ENCODE data around the gene HABP4. TPM values are rescaled to one million over a fixed set of nuclear protein-coding genes. Genes with fewer than 3 reads are reported as not detected.

HABP4 gene
- polyA plus RNA-seq, 10 donors, result 9.1 to 15.1 (median 11.4) TPM

DNA sequence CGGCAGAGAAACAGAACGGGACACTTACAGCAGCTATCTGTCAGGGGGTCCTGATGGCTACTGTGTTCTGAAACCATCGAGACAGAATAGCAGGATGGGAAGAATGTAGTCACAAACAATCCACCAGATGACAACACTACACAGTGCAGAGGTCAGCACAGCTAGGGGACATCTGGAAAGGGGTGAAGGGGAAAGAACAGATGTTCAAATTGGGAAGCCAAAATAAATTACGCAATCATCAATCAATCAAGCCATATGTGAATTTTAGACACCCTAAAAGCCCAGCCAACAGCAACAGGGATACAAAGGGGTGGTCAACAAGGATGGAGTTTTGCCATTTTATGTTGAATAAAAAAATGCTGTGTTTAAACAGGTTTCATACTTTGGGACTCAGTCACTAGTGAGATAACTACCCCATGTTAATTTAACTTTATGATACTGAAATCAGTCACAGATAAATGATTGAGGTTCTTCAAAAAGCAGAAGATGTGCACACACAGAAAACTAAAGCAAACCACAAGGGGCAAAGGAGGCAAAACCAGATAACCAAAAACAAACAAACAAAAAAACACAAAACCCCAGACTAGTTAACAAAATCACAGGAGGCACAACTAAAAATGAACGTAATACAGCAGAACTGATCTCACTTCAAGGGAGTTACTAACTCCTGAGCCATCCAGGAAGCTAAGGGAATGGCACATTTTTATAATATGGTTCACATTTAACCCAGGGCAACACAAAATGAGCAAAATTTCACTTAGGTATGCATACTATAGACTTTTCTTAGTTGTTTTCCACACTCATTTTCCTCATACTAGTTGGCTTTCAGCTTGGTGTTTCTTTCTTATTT, 65.9 kb downstream of the HABP4 start:
- DNase-seq, result peak; percentile 24 to 66 (median 45)

- DNase-seq, result no peak
Observed at GRCh38 chr9:96519095-96519494, 69.1 kb downstream of the HABP4 start.

DNA sequence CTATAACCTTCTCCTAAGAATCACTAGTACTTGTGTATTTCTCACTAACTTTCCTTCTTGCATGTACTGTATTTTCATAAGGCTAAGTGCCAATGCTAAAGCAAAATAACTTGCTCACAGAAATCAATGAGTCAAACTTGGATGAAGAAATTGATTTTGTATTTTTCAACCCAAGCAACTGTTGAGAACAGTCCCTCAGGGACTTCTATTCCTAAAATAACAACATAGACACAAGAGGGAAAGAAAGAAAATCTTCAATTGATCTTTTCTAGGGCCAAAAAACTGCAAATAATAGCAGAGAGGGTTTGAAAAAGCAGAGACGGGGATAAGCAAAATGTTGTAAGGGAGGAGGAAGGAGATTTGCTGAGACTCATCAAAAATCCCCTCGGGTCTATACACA, 69.8 kb downstream of the HABP4 start:
- peak; percentile 46 to 79 (median 58) for DNase-seq

DNA sequence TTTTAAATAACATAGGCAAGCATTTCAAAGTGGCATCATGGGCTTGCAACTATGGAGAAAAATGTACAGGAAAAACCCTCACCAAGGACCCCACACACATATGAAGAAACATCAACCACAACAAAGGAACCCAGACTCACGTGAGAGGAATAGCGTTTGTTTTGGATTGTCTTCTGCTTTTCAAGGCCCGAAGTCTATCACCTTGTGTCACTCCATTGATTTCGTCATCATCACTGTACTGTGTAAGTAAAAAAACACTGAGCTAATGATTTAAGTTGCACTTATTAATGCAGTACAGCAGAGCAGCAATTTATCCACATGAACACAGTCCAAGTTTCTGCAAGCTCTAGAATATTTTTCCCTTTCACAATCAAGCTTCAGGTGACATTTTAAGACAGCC, 72.4 kb downstream of the HABP4 start:
- no peak for DNase-seq

DNA sequence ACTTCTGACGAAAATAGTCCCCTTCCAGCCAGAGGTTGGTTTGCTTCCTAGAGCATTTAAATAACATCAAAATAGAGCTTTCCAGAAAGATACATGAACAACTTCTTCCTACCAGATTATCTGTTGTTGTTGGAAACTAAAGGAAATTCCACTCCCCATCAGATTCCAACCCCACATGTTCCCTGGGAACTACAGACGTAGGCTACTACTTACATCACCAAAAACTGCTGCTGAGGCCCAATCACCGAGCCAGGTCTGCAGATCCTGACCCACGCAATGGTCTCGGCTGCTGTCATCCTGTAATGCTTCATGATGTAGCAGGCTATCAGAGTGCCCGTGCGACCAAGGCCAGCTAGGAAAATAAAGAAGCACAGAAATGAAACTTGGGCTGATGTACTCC, 73.4 kb downstream of the HABP4 start:
- no peak for DNase-seq

DNA sequence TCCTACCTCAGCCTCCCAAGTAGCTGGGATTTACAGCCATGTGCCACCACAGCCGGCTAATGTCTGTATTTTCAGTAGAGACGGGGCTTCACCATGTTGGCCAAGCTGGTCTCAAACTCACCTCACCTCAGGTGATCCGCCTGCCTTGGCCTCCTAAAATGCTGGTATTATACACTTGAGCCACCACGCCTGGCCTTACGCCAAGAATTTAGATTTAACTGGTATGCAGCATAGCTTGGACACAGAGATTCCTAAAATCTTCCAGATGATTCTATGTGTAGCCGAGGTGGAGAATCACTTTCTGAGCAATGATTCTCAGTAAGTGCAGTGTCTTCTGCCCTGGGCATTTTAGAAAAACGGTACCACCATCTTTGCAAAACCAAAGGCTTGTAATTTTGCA, 74.1 kb downstream of the HABP4 start:
- DNase-seq, result no peak

- DNase-seq, result no peak
Observed at GRCh38 chr9:96524764-96525163, 74.8 kb downstream of the HABP4 start.

- no peak for DNase-seq
Observed at GRCh38 chr9:96532173-96532572, 82.2 kb downstream of the HABP4 start.

GRCh38 chr9:96540106-96540505, 90.1 kb downstream of the HABP4 start:
- DNase-seq, result no peak

Other genes starting within 250 kb of the HABP4 start
- 1 to 10 TPM in 2 of 10 donors, under 1 TPM in 5, not detected in 3; 0.28 to 1.7 (median 0.76) TPM for gene HSD17B3, start 148.0 kb upstream of the HABP4 start, polyA plus RNA-seq (ENCODE audit: insufficient read length in 10 of 10)
- gene SLC35D2, start 66.5 kb upstream of the HABP4 start, polyA plus RNA-seq (ENCODE audit: insufficient read length in 10 of 10), result 10 to 100 TPM; 16.7 to 27.7 (median 23.6) TPM
- 10 to 100 TPM in 1 of 10 donors, 1 to 10 TPM in 9; 5.9 to 12.4 (median 7.9) TPM for gene ZNF367, start 31.8 kb upstream of the HABP4 start, polyA plus RNA-seq (ENCODE audit: insufficient read length in 10 of 10)
- 10 to 100 TPM; 10.6 to 18.8 (median 14.8) TPM for gene CDC14B, start 169.7 kb downstream of the HABP4 start, polyA plus RNA-seq (ENCODE audit: insufficient read length in 10 of 10)
- 10 to 100 TPM in 7 of 10 donors, 1 to 10 TPM in 3; 8.6 to 16.6 (median 10.8) TPM for gene PRXL2C, start 205.1 kb downstream of the HABP4 start, polyA plus RNA-seq (ENCODE audit: insufficient read length in 10 of 10)

Data from muscle of back (tissue), 11 donors.